ENCODE data around the gene NIT1. TPM values are rescaled to one million over a fixed set of nuclear protein-coding genes. Genes with fewer than 3 reads are reported as not detected.
A peak's percentile ranks its signal among the peaks of the same experiment; 100 is the strongest.

NIT1 gene
- total RNA-seq, 1 donor from 2014 or later = 43.6 TPM

GRCh38 chr1:161076410-161076809, 41.5 kb upstream of the NIT1 start:
- no peak for DNase-seq
- no peak overlapping the region for H3K27ac ChIP-seq
- peaks cover 10% of the 10 kb centered on the region for H3K36me3 ChIP-seq
- H3K4me3 ChIP-seq = no peak overlapping the region
- H3K9me3 ChIP-seq = no peaks in the 10 kb centered on the region
- ATAC-seq = no peak
- intact Hi-C loops (cut with DNase I) = no loop called here
- H3K27me3 ChIP-seq (ENCODE audit: low read depth) = no peaks in the 10 kb centered on the region
- H3K4me1 ChIP-seq = peaks cover 6% of the 10 kb centered on the region
- TF ChIP-seq, protein P1, sequence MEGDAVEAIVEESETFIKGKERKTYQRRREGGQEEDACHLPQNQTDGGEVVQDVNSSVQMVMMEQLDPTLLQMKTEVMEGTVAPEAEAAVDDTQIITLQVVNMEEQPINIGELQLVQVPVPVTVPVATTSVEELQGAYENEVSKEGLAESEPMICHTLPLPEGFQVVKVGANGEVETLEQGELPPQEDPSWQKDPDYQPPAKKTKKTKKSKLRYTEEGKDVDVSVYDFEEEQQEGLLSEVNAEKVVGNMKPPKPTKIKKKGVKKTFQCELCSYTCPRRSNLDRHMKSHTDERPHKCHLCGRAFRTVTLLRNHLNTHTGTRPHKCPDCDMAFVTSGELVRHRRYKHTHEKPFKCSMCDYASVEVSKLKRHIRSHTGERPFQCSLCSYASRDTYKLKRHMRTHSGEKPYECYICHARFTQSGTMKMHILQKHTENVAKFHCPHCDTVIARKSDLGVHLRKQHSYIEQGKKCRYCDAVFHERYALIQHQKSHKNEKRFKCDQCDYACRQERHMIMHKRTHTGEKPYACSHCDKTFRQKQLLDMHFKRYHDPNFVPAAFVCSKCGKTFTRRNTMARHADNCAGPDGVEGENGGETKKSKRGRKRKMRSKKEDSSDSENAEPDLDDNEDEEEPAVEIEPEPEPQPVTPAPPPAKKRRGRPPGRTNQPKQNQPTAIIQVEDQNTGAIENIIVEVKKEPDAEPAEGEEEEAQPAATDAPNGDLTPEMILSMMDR (IDR thresholded peaks at IDR 0.05) = no peak

GRCh38 chr1:161077426-161077825, 40.5 kb upstream of the NIT1 start:
- H3K27me3 ChIP-seq (ENCODE audit: low read depth) = no peaks in the 10 kb centered on the region
- DNase-seq = no peak
- no peak overlapping the region for H3K4me3 ChIP-seq
- no peak overlapping the region for H3K27ac ChIP-seq
- peaks cover 10% of the 10 kb centered on the region for H3K36me3 ChIP-seq
- intact Hi-C loops (cut with DNase I) = no loop called here
- ATAC-seq = no peak
- H3K9me3 ChIP-seq = no peaks in the 10 kb centered on the region
- peaks cover 6% of the 10 kb centered on the region for H3K4me1 ChIP-seq
- TF ChIP-seq, protein P1 (IDR thresholded peaks at IDR 0.05) = no peak

GRCh38 chr1:161079436-161080110, 38.3 kb upstream of the NIT1 start:
- DNase-seq (no peak), ATAC-seq (no peak)
- intact Hi-C loops (cut with DNase I) = no loop called here
- H3K4me3 ChIP-seq = no peak overlapping the region
- TF ChIP-seq, protein P1 (IDR thresholded peaks at IDR 0.05) = no peak
- no peaks in the 10 kb centered on the region for H3K27me3 ChIP-seq (ENCODE audit: low read depth)
- H3K27ac ChIP-seq = no peak overlapping the region
- H3K36me3 ChIP-seq = peaks cover 10% of the 10 kb centered on the region
- peaks cover 23% of the 10 kb centered on the region for H3K4me1 ChIP-seq
- no peaks in the 10 kb centered on the region for H3K9me3 ChIP-seq

DNA sequence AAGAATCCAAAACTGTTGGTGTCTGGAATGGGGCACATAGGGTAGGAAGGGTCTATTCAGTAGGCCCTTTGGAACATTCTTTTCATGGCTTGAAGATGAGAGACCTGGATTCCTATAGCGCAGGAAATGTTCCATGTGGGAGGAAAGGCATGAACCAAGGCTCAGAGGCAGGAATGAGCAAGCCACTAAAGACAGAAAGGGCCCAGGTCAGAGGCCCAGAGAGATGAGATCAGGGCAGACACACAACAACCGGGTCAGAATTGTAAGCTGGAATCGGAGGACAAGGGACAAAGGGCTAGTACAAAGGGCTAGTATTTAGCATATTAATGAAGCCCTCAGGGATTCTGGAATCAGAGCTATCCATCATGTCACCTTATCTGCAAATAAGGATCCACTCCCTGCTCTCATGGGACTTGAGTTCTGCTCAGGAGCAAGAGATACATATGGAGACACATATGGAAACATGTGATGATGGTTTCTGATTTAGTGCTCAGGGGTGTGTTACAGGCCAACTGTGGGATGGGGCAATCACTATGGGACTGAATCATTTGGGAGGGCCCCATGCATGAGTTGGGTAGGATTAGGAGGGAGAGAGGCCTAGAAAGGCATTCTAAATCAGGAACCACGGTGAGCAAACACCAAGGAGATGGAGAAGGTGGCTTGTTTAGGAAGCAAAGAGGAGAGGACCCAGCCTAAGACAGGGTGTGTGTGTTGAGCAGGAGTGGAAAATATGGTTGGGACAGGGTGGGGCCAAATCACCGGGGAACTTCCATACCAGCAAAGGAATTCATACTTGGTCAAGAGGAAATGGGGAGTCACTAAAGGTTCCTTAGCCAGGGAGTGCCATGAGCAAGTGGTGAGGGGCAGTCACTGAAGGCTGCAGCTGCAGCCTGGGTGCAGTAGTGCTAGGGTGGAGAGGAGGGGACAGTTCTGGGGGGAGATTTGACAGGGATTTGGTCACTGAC, 37.2 kb upstream of the NIT1 start:
- Histone ChIP-seq H3K36me3 (peaks cover 10% of the 10 kb centered on the region), H3K27me3 (ENCODE audit: low read depth) (no peaks in the 10 kb centered on the region), H3K4me3 (no peak overlapping the region), H3K4me1 (peaks cover 23% of the 10 kb centered on the region), H3K27ac (no peak overlapping the region), H3K9me3 (no peaks in the 10 kb centered on the region)
- intact Hi-C loops (cut with DNase I) = no loop called here
- ATAC-seq = peak in 1 of 2 donors; percentile 2
- DNase-seq = no peak
- TF ChIP-seq, protein P1 (IDR thresholded peaks at IDR 0.05) = no peak

GRCh38 chr1:161081519-161081918, 36.4 kb upstream of the NIT1 start:
- H3K36me3 ChIP-seq = peaks cover 4% of the 10 kb centered on the region
- no peak overlapping the region for H3K27ac ChIP-seq
- intact Hi-C loops (cut with DNase I) = no loop called here
- H3K4me3 ChIP-seq = no peak overlapping the region
- no peaks in the 10 kb centered on the region for H3K9me3 ChIP-seq
- H3K27me3 ChIP-seq (ENCODE audit: low read depth) = no peaks in the 10 kb centered on the region
- DNase-seq (no peak), ATAC-seq (no peak)
- TF ChIP-seq, protein P1 (IDR thresholded peaks at IDR 0.05) = no peak
- H3K4me1 ChIP-seq = peaks cover 31% of the 10 kb centered on the region

Measured in lower lobe of right lung (tissue), 2 donors.